AG04450 (cell line): ENCODE data around the gene THAP12. TPM values are rescaled to one million over a fixed set of nuclear protein-coding genes. Genes with fewer than 3 reads are reported as not detected.

Source experiments
- CTCF ChIA-PET: fragments of 300-600, 350-600 bp; formaldehyde crosslinking; extraction: SDS; loops from one replicate; lab custom pipeline; 2022; ENCODE audit warnings: antibody characterized with exemption, inconsistent platforms; lab: Charles Lee
- POLR2A ChIA-PET: fragments of 350-600 bp; formaldehyde crosslinking; extraction: SDS; loops from one replicate; lab custom pipeline; 2021; ENCODE audit warnings: antibody characterized with exemption, inconsistent platforms; lab: Yijun Ruan, JAX
- DNase-seq: peaks from one replicate; pipeline ENCODE4 v3.0.0-alpha.2; 2011; ENCODE audit warnings: low read depth, low spot score
- H3K27ac ChIP-seq: one replicate; pipeline ENCODE4 v1.5.1; 2012; ENCODE audit warnings: low read depth, low read length, control low read depth
- H3K27me3 ChIP-seq: one replicate; pipeline ENCODE4 v1.6.0; 2012; ENCODE audit warnings: low read length; ENCODE audit not compliant: control insufficient read depth, insufficient read depth
- H3K4me3 ChIP-seq: 2 replicates; pipeline ENCODE4 v1.5.1; 2011; ENCODE audit warnings: mild to moderate bottlenecking, low read depth, low read length, control low read depth
- H3K9me3 ChIP-seq: 2 replicates; pipeline ENCODE4 v1.5.1; 2012; ENCODE audit warnings: low read length; ENCODE audit not compliant: control insufficient read depth, insufficient read depth
- polyA plus RNA-seq: library from polyadenylated mRNA; depleted of rRNA; stranded (reverse); fragments of >200 nt; gene quantifications from 2 replicates; pipeline ENCODE4 v1.2.3, GENCODE V29; 2011
- TF ChIP-seq, protein P1 (sequence below): IDR thresholded peaks from 2 replicates; pipeline ENCODE4 v1.5.1; 2011; ENCODE audit warnings: low read depth, low read length, control low read depth, inconsistent platforms

THAP12 gene
- polyA plus RNA-seq, 1 experiment: 54.7 TPM

DNA sequence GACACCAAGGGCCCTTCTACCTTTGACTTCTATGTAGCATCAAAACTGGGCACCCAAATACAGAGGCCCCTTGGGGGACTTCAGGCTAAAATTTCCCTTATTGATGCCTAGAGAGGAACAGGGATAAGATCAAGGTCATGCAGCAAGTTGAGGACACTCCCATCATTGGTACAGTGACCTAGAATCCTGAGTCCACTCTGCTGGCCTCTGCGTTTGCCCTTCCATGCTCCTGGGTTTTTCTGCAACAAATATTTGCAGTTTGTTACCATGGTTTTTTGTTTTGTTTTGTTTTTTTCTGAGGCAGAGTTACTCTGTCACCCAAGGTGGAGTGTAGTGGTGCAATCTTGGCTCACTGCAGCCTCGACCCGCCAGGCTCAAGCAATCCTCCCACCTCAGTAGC is 64.2 kb downstream of the THAP12 start:
- Histone ChIP-seq H3K4me3 (no peak overlapping the region), H3K27me3 (peaks cover 21% of the 10 kb centered on the region), H3K27ac (no peak overlapping the region), H3K9me3 (no peaks in the 10 kb centered on the region)
- no peak for DNase-seq
- TF ChIP-seq, protein P1, sequence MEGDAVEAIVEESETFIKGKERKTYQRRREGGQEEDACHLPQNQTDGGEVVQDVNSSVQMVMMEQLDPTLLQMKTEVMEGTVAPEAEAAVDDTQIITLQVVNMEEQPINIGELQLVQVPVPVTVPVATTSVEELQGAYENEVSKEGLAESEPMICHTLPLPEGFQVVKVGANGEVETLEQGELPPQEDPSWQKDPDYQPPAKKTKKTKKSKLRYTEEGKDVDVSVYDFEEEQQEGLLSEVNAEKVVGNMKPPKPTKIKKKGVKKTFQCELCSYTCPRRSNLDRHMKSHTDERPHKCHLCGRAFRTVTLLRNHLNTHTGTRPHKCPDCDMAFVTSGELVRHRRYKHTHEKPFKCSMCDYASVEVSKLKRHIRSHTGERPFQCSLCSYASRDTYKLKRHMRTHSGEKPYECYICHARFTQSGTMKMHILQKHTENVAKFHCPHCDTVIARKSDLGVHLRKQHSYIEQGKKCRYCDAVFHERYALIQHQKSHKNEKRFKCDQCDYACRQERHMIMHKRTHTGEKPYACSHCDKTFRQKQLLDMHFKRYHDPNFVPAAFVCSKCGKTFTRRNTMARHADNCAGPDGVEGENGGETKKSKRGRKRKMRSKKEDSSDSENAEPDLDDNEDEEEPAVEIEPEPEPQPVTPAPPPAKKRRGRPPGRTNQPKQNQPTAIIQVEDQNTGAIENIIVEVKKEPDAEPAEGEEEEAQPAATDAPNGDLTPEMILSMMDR: no peak
- ChIA-PET POLR2A (no interaction called here), CTCF (interaction anchor here (3.2 to 3.9 kb wide), 2 partner anchors 109 to 419 kb away, joined by 28 to 55 read pairs; no protein-coding TSS in a partner anchor)

DNA sequence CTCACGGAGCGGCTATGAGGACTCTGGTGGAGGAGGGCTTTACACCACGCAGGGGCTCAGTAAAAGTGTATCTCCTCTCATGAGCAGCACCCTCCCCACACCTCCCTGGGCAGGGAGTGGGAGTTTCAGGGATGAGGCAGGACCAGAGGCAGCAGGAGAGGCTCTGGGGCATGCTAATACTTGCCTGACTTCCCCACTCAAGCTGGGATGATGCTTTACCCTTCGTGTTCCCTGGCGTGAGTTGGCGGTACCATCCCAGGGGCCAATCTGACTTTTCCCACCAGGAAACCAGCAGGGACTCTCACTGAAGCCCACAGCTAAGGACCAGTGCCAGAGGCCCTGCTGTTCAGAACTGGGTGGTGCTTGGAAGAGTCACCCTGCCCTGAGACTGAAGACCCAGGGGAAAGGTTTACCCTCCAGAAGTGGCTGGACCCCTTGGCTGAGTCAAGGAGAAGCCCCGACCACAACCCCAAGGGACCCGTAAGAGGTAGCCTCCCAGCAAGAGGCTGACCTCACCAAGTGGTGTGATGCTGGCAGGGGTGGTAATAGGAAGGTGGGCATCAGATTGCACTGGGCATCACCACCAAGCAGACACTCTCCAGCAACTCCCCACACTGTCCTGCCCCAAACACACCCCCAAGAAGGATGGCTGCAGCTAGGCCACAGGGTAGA is 65.6 kb downstream of the THAP12 start:
- TF ChIP-seq, protein P1: no peak
- H3K9me3 ChIP-seq: no peaks in the 10 kb centered on the region
- ChIA-PET POLR2A (interaction anchor here (0.6 kb wide), 1 partner anchor 60 kb away, joined by 10 read pairs; no protein-coding TSS in a partner anchor), CTCF (interaction anchor here (1.2 kb wide), 1 partner anchor 107 kb away, joined by 5 read pairs; no protein-coding TSS in a partner anchor)
- no peak overlapping the region for H3K27ac ChIP-seq
- no peak for DNase-seq
- H3K27me3 ChIP-seq: peaks cover 21% of the 10 kb centered on the region
- no peak overlapping the region for H3K4me3 ChIP-seq

DNA sequence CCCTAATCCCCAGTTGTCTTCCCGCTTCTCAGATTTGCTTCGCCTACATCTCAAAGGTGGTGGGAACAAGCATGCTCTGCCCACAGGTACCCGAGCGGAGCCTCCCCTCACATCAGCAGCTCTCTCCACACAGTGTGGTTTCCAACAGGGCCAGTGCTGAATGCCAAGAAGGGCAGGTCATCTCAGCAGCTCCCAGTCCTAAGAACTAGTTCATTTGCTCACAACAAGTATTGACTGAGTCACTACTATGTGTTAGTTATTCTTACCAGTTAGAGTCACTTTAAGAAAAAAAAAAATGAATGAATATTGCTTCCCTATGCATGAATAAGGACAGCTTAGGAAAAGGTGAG is 66.2 kb downstream of the THAP12 start:
- Histone ChIP-seq H3K27me3 (peaks cover 20% of the 10 kb centered on the region), H3K4me3 (no peak overlapping the region), H3K27ac (no peak overlapping the region), H3K9me3 (no peaks in the 10 kb centered on the region)
- DNase-seq: no peak
- TF ChIP-seq, protein P1: no peak
- ChIA-PET CTCF (interaction anchor here (0.9 to 1.2 kb wide), 3 partner anchors 15 to 107 kb away, joined by 3 to 5 read pairs (median 5); no protein-coding TSS in a partner anchor), POLR2A (interaction anchor here (0.5 to 0.6 kb wide), 2 partner anchors 11 to 61 kb away, joined by 3 to 10 read pairs; no protein-coding TSS in a partner anchor)

DNA sequence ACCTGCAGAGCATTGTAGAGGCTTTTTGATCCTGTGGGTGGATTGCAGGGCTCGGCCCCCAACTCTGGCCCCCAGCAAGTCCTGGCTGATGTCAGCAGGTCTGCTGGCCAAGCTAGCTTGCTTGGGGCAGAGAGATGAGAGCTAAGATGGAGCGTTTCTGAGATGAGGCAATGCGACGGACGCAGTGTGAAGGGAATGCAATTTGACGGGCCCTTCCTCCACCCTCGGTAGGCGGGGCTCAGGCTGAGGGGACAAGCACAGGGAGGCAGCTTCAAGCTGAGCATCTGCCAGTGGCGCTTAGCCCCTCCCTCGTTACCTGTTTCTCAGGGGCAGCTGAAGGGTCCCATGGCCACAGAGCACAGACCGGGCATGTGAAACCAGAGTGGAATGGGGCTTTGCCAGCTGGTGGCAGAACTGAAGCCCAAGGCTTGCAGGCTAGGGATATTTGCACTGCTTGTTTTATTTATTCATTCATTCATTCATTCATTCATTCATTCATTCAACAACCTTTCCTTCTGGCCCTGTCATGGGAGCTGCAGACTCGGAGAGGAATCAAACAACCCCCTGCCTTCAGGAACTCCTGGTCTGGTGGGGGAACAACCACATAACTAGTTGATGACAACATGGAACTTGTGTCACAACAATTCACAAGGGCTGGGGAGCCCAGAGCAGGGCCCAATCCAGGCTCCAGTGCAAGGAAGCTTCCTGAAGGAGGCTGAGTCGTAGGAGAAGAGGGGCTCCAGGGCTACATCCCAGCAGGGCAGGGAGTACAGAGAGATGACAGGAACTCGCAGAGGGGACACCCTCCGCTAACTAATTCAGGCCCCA is 66.8 kb downstream of the THAP12 start:
- Histone ChIP-seq H3K4me3 (no peak overlapping the region), H3K9me3 (no peaks in the 10 kb centered on the region), H3K27me3 (peaks cover 23% of the 10 kb centered on the region), H3K27ac (no peak overlapping the region)
- ChIA-PET POLR2A (interaction anchor here (0.5 kb wide), 1 partner anchor 10 kb away, joined by 3 read pairs; no protein-coding TSS in a partner anchor), CTCF (interaction anchor here (0.9 to 1.2 kb wide), 6 partner anchors 16 to 417 kb away, joined by 3 to 5 read pairs (median 3); no protein-coding TSS in a partner anchor)
- TF ChIP-seq, protein P1: no peak
- DNase-seq: no peak
